ENCODE measurements around the gene HNF1A.
A peak's percentile ranks its signal among the peaks of the same experiment; 100 is the strongest.

The HNF1A gene

DNA sequence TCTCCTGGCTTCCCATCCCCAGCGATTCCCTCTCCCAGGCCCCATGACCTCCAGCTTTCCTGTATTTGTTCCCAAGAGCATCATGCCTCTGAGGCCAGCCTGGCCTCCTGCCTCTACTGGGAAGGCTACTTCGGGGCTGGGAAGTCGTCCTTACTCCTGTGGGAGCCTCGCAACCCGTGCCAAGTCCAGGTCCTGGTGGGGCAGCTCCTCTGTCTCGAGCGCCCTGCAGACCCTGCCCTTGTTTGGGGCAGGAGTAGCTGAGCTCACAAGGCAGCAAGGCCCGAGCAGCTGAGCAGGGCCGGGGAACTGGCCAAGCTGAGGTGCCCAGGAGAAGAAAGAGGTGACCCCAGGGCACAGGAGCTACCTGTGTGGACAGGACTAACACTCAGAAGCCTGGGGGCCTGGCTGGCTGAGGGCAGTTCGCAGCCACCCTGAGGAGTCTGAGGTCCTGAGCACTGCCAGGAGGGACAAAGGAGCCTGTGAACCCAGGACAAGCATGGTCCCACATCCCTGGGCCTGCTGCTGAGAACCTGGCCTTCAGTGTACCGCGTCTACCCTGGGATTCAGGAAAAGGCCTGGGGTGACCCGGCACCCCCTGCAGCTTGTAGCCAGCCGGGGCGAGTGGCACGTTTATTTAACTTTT is 23.6 kb downstream of the HNF1A start:
- no peak overlapping the region for H3K4me3 ChIP-seq (ENCODE audit: low read depth, low read length)
- DNase-seq (ENCODE audit: low read depth), result no peak

- H3K4me3 ChIP-seq (ENCODE audit: low read depth, low read length), result no peak overlapping the region
- DNase-seq (ENCODE audit: low read depth), result no peak
Measured at GRCh38 chr12:121003650-121004049, 25.3 kb downstream of the HNF1A start.

- H3K4me3 ChIP-seq (ENCODE audit: low read depth, low read length), result no peak overlapping the region
- DNase-seq (ENCODE audit: low read depth), result no peak
Measured at GRCh38 chr12:121004253-121004815, 26.0 kb downstream of the HNF1A start.

DNA sequence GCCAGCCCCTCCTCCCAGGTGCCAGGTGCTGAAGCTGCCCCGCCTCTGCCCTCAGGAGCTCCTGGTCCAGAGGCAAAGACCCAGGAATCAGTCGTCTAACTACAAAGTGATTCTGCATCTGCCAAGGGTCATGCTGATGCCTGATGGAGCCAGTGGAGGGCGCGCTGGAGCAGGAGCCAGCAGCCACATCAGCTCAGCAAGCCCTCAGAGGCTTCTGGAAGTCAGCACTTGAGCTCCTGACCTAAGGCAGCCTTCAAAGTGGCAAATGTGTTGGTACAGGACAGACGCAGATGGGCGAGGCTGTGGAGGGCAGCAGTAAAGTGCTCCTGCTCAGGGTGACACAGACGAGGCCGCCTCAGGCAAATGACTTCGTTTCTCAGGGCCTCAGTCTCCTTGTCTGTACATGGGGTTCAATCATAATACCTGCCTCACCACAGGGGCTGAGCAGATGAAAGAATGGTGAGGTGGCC is 27.0 kb downstream of the HNF1A start:
- no peak overlapping the region for H3K4me3 ChIP-seq (ENCODE audit: low read depth, low read length)
- DNase-seq (ENCODE audit: low read depth), result no peak

DNA sequence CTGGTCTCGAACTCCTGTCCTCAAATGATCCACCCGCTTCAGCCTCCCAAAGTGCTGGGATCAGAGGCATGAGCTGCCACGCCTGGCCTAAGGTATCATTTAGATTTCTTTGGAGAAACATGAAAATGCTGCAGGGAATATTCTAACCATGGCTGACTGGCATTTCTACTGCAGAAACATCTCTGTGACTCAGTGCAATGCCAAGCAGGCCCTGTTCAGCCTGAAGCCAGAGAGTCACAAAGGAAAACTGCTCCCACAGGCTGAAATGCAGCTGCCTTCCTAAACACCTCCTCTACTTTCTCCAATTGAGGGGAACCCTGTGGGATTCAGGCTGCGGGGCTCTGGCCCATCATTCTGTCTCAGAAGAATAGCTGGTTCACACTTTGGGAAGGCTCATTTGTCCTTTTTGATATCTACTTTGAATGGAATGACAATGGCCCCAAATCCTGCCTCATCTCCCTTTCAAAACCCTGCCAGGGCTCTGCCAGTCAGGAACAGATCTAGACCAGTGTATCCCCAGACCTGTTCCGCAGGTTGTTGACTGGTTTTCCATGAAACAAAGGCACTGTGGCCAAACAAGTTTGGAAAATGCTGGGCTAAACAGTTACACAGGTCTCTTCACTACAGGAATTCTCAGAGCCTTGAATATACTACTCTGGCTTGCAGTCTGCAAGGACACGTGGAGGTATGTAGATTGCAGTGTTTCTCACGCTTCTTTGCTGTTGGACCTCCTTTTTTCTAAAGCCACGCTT is 30.2 kb downstream of the HNF1A start:
- no peak overlapping the region for H3K4me3 ChIP-seq (ENCODE audit: low read depth, low read length)
- no peak for DNase-seq (ENCODE audit: low read depth)

GRCh38 chr12:121009741-121010140 is 31.4 kb downstream of the HNF1A start:
- H3K4me3 ChIP-seq (ENCODE audit: low read depth, low read length), result no peak overlapping the region
- peak; percentile 5 for DNase-seq (ENCODE audit: low read depth)

DNA sequence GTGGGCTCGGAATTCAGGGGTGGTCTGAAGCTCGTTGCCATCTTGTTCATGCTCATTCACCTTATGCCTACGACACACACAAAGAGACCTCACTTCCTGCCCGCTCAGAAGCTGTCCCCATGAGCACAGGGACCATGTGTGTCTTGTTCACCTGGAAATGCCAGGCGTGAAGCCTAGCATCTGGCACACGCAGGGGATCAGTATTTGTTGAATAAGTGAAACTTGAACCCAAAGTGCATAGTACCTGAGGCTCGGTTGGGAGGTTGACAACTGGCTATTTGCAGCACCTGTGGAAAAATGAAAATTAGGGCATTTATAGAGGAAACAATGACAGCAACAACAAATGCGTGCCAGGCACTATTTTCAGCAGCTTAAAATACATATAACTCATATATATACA is 32.5 kb downstream of the HNF1A start:
- no peak for DNase-seq (ENCODE audit: low read depth)
- no peak overlapping the region for H3K4me3 ChIP-seq (ENCODE audit: low read depth, low read length)

- no peak for DNase-seq (ENCODE audit: low read depth)
- no peak overlapping the region for H3K4me3 ChIP-seq (ENCODE audit: low read depth, low read length)
Measured at GRCh38 chr12:121011820-121012219, 33.5 kb downstream of the HNF1A start.

DNA sequence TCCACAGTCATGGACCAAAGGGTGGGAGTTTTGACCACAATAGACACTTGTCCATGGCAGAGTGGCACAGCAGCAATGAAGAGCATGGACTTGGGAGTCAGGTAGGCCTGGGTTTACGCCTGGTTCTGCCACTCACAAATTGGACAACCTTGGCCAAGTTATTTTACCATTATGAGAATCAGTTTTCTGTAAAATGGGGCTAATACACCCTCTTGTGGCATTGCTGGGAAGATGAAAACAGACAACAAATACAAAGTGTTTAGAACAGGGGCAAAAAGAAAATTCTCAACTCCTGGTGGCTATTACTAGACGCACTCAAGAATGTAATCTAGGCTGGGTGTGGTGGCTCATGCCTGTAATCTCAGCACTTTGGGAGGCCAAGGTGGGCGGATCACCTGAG is 35.4 kb downstream of the HNF1A start:
- H3K4me3 ChIP-seq (ENCODE audit: low read depth, low read length), result no peak overlapping the region
- DNase-seq (ENCODE audit: low read depth), result no peak

- DNase-seq (ENCODE audit: low read depth), result peak; percentile 55
- peak within 1 kb of the TSS; percentile 96 for H3K4me3 ChIP-seq (ENCODE audit: low read depth, low read length)
Measured at GRCh38 chr12:121015825-121016766, 37.8 kb downstream of the HNF1A start, which contains the start of gene C12orf43. C12orf43 (minus strand) TSS chr12:121016487; CDS start chr12:121016474, 13 bp downstream.

- no peak overlapping the region for H3K4me3 ChIP-seq (ENCODE audit: low read depth, low read length)
- DNase-seq (ENCODE audit: low read depth), result no peak
Measured at GRCh38 chr12:121017966-121018491, 39.7 kb downstream of the HNF1A start.

- no peak overlapping the region for H3K4me3 ChIP-seq (ENCODE audit: low read depth, low read length)
- DNase-seq (ENCODE audit: low read depth), result no peak
Measured at GRCh38 chr12:121018860-121019617, 40.7 kb downstream of the HNF1A start.

DNA sequence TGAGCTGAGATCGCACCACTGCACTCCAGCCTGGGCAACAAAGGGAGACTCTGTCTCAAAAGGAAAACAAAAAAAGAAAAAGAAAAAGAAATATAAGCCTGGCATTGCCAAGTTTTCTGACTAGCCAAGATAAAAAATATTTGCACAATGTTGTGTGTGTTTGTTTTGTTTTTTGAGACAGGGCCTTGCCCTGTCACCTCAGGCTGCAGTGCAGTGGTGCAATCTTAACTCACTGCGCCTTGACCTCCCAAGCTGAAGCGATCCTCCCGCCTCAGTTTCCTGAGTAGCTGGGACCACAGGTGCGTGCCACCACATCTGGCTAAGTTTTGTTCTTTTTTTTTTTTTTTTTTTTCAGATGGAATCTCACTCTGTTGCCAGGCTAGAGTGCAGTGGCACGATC is 43.4 kb downstream of the HNF1A start:
- no peak overlapping the region for H3K4me3 ChIP-seq (ENCODE audit: low read depth, low read length)
- no peak for DNase-seq (ENCODE audit: low read depth)

DNA sequence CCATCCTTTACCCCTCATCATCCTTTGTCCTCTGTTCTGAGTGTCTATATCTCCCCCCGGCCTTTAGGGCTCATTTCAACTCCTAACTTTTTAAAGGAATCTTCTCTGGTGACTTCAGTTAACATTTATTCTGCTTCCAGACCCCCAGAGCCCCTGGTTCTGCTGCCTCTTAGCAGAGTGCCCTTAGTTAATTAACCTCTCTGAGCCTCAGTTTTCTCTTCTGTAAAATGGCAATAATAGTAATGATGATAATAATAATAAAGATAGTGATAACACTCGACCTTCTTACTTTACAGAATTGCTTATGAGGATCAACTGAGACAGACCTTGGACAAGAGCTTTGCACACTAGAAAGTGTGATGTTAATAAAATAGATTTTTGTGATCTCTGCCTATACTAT is 44.4 kb downstream of the HNF1A start:
- no peak overlapping the region for H3K4me3 ChIP-seq (ENCODE audit: low read depth, low read length)
- no peak for DNase-seq (ENCODE audit: low read depth)

DNA sequence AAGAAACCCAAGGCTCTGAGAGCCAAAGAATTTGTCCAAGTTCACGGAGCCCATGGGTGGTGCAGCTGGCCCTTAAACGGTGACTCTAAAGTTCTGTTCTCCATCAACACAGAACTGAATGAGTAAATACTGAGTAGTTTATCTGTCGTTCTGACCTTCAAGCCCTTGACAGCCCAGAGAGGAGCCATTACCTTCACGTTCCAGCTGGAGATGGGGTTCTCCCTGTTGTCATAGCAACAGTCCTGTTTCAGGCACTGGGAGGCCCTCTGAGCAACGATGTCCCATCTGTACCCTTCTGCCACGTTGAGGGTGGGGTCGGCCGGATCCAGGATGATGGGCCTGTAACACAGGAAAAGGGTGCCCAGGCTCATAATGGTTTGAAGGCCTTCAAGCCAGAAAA is 45.5 kb downstream of the HNF1A start:
- DNase-seq (ENCODE audit: low read depth), result no peak

DNA sequence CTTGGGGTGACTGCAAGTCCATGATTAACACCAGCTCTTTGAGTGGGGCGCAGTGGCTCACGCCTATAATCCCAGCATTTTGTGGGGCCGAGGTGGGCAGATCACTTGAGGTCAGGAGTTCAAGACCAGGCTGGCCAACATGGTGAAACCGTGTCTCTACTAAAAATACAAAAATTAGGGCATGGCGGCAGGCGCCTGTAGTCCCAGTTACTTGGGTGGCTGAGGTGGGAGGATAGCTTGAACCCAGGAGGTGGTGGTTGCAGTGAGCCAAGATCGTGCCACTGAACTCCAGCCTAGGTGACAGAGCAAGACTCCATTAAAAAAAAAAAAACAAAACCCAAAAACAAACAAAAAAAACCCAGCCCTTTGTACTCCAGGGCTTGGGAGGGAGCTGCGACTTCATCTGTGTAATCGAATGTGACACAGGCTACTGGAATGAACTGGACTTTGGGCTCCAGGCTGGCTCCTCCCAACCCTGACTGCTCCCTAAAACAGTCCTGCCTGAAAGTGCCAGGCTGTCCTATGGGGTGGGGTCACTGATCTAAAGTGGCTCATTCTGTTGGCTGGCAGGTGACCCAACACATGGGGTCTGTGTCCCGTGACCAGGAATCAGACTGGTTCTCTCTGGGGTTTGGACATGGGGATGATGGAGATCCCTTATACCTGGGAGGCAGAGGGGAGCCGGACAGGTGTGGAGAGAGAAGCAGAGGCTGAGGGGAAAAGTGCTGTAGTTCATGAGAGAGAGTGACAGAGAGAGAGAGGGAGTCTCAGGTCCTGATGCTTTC is 47.3 kb downstream of the HNF1A start:
- no peak overlapping the region for H3K4me3 ChIP-seq (ENCODE audit: low read depth, low read length)
- no peak for DNase-seq (ENCODE audit: low read depth)

More for the DNA sequence above, 45.5 kb downstream of the HNF1A start:
- no peak overlapping the region for H3K4me3 ChIP-seq (ENCODE audit: low read depth, low read length)

DNA sequence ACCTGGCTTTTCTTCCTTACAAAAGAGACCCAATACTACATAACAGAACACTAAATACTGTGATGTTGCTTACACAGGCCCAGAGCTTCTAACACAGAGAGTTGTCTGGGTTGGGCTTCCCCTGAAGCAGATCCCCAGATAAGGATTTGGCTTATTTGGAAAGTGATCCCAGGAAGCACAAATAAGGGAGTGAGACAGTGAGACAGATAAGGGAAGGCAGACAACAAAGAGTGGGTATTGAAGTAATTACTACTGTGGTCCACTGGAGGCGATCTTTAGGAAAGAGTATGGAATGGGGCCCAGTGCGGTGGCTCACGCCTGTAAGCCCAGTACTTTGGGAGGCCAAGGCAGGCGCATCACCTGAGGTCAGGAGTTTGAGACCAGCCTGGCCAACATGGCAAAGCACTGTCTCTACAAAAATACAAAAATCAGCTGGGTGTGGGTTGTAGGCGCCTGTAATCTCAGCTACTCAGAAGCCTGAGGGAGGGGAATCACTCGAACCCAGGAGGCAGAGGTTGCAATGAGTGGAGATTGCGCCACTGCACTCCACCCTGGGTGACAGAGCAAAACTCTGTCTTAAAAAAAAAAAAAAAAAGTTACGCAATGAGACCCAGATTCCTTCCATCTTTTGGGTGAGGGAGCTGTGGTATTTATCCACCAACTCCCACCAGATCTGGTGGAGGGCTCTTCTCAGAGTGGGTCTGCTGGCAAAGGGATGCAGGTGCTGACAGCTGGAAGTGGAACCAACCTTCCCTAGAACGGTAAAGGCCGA is 48.1 kb downstream of the HNF1A start:
- no peak for DNase-seq (ENCODE audit: low read depth)
- no peak overlapping the region for H3K4me3 ChIP-seq (ENCODE audit: low read depth, low read length)

All from skeletal muscle cell (primary cell).